ENCODE results near the gene CSNK2B. TPM values are rescaled to one million over a fixed set of nuclear protein-coding genes. Genes with fewer than 3 reads are reported as not detected.

The CSNK2B gene
- total and polyA plus RNA-seq, 9 of the 15 experiments (the other 6 are each of a cell fraction or from before 2014, with no cell fraction given), result 120 to 1,126 (median 529) TPM

DNA sequence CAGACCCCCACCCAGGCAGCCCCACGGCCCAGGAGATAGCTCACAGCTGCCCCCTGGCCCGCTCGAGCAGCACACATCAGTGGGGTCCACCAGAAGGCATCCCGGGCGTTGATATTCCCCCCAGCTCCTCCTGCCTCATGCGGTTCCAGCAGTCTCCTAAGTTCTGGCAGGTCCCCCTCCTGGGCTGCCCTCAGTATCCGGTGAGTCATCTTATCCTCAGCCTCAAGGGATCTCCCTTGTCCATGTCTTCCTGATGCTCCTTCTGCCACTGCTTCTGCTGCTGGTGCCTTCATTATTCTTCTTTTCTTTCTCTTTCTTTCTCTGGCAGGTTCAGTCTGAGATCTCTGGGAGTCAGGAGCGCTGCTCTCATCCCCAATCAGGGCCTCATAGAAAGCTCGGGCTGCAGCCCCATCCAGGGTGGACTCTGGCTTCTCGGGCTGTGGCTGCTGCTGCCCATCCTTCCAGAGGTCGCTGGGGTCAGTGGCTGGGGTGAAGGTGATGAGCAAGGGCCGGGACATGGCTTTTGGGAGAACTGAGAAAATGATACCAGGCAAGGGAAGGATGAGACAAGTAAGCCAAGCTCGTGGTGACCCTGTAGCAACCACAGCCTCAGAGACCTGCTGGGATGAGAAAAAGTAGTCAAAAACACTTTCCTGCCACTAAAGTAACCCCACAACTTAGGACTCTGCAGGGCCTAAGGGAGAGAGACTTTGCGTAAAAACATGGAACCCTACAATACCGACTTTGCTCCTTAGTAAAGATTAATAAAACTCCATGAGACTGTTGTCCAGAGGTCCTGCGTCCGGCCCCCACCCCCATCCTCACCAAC, 1.7 kb upstream of the CSNK2B start (continued):
- TF ChIP-seq CBX8 (IDR thresholded peaks at IDR 0.05; ENCODE audit: borderline replicate concordance, extremely low read depth, low read depth, low read length, poor library complexity, severe bottlenecking), result no peak
- 0 out of 2 replicates have a peak, but pooled peaks have one; percentile 1 for TF ChIP-seq ZNF354B (CRISPR knock-in tag; IDR thresholded peaks at IDR 0.05)
- TF ChIP-seq, protein P1, sequence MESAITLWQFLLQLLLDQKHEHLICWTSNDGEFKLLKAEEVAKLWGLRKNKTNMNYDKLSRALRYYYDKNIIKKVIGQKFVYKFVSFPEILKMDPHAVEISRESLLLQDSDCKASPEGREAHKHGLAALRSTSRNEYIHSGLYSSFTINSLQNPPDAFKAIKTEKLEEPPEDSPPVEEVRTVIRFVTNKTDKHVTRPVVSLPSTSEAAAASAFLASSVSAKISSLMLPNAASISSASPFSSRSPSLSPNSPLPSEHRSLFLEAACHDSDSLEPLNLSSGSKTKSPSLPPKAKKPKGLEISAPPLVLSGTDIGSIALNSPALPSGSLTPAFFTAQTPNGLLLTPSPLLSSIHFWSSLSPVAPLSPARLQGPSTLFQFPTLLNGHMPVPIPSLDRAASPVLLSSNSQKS (CRISPR knock-in tag; IDR thresholded peaks at IDR 0.05), result 0 out of 2 replicates have a peak, but pooled peaks have one; percentile 9
- no peak for TF ChIP-seq ESRRB (CRISPR knock-in tag; IDR thresholded peaks at IDR 0.05; ENCODE audit: borderline replicate concordance)
- TF ChIP-seq PHF21A (IDR thresholded peaks at IDR 0.05; ENCODE audit: borderline replicate concordance, low read depth), result no peak
- no peak for TF ChIP-seq HES1 (IDR thresholded peaks at IDR 0.05; ENCODE audit: low read depth)
- TF ChIP-seq CREBBP (IDR thresholded peaks at IDR 0.05; ENCODE audit: low read depth, low read length), result no peak
- TF ChIP-seq ZNF445 (CRISPR knock-in tag; IDR thresholded peaks at IDR 0.05; ENCODE audit: low read depth), result no peak
- TF ChIP-seq MIER1 (IDR thresholded peaks at IDR 0.05; ENCODE audit: low read depth), result peak; percentile 59; the same call in 1 of the 2 replicates
- TF ChIP-seq ZNF263 (CRISPR knock-in tag; IDR thresholded peaks at IDR 0.05; ENCODE audit: borderline replicate concordance), result 0 out of 2 replicates have a peak, but pooled peaks have one; percentile 45
- no peak; the same call in 1 of the 2 replicates for TF ChIP-seq MITF (IDR thresholded peaks at IDR 0.05)
- TF ChIP-seq MCM7 (IDR thresholded peaks at IDR 0.05), result no peak
- no peak for TF ChIP-seq ZNF512 (tag; IDR thresholded peaks at IDR 0.05)
- TF ChIP-seq ZBTB43 (CRISPR knock-in tag; IDR thresholded peaks at IDR 0.05), result no peak
- TF ChIP-seq SREBF2 (CRISPR knock-in tag; IDR thresholded peaks at IDR 0.05), result 0 out of 2 replicates have a peak, but pooled peaks have one; percentile 2
- TF ChIP-seq, protein P2, sequence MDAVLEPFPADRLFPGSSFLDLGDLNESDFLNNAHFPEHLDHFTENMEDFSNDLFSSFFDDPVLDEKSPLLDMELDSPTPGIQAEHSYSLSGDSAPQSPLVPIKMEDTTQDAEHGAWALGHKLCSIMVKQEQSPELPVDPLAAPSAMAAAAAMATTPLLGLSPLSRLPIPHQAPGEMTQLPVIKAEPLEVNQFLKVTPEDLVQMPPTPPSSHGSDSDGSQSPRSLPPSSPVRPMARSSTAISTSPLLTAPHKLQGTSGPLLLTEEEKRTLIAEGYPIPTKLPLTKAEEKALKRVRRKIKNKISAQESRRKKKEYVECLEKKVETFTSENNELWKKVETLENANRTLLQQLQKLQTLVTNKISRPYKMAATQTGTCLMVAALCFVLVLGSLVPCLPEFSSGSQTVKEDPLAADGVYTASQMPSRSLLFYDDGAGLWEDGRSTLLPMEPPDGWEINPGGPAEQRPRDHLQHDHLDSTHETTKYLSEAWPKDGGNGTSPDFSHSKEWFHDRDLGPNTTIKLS (IDR thresholded peaks at IDR 0.05; ENCODE audit: borderline replicate concordance, low read depth), result no peak
- peak; percentile 98 for TF ChIP-seq ETV5 (CRISPR knock-in tag; IDR thresholded peaks at IDR 0.05; ENCODE audit: low read depth)
